Measurements from ENCODE around the gene SLC8A1. TPM values are rescaled to one million over a fixed set of nuclear protein-coding genes. Genes with fewer than 3 reads are reported as not detected.

SLC8A1 gene
- total RNA-seq, 1 donor from 2014 or later, result 30.6 TPM

DNA sequence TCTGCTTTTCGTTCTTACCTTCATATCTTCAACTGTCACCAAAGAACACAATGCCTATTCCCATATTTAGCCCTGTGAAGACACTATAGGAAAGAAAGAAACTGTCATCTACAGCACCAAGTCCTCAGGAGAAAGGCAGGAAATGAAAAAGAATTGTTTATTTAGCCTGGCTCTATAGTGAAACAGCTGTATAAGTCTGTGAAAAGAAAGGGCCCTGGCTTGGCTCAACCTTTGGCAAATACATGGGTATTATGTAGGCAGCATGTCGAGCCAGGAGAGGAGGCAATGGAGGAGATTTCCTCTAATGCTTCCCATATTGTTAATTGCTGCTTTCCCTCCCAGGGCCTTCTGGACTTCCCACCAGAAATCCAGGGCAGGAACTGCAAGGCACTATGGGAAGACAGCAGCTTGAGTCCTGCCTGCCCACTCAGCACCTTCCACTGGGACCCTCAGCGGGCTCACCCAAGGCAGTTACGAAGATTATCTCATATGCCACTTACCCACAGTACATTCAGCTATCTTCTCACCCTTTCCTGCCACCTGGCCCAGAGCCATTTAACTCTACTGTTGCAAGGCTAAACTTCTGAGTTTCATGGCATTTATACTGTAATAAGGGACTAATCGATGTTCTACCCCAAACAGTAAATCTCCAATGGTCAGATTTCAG is 30.1 kb downstream of the SLC8A1 start:
- DNase-seq, result peak; percentile 33

DNA sequence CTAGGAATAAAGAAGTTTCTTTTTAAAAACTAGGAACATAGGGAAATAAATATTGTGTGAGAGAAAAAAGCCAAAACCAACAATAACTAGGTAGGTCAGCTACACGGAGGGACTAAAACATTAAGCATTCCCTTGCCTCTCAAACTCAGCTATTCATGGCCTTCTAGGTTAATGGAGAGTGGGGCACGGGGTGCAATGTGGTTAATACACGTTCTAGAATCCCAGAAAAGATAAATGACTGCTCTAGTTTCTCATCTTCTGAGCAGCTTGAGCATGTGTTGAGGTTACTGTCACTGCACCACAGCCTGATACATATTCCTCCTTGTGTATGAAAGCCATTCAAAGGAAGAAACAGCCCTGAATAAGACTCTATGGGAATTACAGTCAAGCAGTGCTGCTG is 31.4 kb downstream of the SLC8A1 start:
- DNase-seq, result no peak

DNA sequence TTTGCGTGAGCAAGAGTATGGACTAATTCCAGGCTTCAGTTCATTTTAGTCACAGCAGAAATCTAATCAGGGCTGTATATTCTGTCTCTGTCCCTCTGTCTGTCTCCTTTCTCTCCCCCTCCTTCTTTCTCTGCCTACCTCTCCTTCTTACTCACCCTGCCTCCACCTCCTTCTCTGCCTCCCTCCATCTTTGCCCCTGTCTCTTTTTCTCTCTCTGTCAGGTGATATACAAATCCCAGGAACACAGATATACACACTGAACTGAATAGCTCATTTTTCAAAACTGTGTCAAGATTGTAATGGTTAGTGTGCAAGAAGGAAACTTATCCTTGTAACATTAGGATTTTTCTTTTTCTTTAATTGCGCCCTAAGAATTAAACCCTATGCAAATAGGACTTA is 32.5 kb downstream of the SLC8A1 start:
- no peak for DNase-seq

DNA sequence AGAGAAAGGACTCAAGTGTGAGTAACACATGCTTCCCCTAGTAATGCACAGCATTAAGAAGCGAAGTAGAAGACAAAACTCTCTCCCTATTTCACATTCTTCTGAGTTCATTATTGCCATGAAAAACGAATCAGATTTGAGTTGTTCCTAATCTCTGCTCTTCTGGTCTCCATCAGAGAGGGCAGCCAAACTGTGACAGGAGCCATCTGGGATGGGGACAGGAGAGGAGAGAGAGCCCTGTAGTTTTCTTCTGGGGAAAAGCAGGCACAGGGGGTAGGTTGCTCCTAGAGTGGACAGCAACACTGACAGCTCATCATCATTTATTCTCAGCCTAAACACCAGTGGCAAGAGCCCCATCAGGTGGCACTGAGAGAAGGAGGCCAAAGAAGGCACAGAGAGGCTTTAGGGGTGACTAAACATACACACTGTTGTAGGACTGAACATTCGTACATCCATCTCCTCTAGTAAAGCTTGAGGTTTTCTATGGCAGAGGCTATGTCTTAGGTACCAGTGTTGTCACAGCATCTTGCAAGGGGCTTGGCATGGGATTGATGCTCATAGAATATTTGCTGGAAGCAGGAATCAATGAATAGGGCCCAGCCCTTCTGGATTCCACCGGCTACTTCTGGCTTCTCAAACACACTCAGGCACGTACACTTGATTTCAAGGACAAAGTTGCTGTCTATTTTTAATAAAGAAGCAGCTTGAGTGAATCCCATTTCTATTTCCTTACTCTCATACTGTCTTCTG is 33.1 kb downstream of the SLC8A1 start:
- no peak for DNase-seq

- no peak for DNase-seq
These were observed 35.4 kb downstream of the SLC8A1 start for GRCh38 chr2:40416486-40416885.

DNA sequence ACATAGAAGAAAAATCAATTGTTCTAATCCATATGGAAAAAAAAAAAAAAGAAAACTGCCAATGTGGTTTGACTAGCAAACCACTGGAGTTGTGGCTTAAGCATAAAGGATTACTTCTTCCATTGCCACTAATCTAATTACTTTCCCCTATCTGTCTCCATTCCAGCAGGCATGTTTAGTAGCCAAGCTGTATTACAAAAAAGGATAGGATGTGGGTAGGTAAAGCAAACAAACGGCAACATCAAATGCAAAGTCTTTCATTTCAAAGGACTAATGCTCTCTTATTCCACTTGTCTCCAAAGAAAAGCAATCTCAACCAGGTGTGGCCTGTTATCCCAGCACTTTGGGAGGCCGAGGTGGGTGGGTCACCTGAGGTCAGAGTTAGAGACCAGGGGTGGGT is 36.5 kb downstream of the SLC8A1 start:
- no peak for DNase-seq

DNA sequence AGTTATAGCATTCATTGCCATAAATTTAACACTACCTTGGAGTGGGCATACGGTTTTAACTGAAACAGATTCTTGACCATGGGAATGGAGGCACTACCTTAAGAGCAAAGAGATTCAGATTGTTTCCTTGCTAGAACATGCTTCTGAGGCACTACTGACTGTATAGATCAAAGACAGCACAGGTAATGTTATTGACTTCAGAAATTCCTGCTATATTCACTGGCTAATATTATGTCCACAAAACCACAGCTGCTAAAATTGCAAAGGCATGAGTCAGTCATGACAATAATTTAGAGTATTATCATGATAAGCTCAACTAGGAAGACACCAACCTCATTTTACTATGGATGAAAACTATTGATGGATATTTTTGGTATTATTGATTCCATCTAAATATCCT is 39.4 kb downstream of the SLC8A1 start:
- no peak for DNase-seq

DNA sequence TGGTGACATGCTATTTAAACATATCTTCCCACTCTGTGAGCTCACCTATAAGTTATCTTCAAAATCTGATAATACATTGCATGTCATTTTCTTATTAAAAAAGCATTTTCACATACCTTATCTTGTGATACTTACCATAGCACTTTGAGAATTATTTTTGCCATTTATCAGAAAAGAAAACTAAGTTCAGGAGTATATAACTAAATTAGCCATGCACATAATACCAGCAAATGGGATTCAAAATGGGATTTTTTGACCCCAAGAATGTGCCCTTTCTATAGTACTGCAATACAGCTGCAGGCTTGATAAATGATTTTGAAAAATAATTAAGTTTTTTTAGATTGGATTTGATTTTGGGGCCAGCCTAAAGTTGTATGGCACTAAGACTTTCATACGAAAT is 41.2 kb downstream of the SLC8A1 start:
- DNase-seq, result no peak

DNA sequence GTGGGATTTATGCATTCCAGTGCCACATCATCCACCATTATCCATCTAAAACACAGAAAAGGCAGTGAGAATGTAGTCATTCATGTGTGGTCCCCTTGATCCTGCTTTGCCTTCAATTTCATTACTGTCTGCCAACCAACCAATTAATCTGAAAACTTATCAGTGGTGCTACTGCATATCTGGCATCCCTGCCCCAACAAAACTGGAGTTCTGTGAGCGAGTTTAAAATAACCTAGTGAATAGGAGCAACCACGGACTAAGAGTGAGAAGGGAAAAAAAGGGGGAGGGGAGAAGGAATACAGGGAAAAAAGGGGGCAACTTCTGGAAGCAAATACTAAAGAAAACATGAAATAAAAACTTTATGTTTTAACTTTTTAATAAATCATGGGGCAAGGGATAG is 42.2 kb downstream of the SLC8A1 start:
- DNase-seq, result no peak

GRCh38 chr2:40406485-40407289 is 45.2 kb downstream of the SLC8A1 start:
- DNase-seq, result no peak

- DNase-seq, result no peak
These were observed 46.4 kb downstream of the SLC8A1 start for GRCh38 chr2:40405465-40405864.

GRCh38 chr2:40404517-40404916 is 47.4 kb downstream of the SLC8A1 start:
- DNase-seq, result no peak

GRCh38 chr2:40403233-40403836 is 48.6 kb downstream of the SLC8A1 start:
- no peak for DNase-seq

DNA sequence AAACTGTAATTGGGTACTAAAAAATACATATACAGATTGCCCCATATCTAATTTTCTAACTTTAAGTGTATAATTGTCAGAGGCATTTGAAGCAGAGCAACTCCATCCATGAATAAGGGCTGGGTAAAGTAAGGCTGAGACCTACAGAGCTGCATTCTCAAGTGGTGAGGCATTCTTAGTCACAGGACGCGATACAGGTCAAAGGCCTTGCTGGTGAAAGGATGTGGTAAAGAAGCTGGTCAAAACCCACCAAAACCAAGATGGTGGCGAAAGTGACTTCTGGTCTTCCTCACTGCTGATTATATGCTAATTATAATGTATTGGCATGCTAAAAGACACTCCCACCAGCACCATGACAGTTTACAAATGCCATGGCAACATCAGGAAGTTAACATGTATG is 50.0 kb downstream of the SLC8A1 start:
- DNase-seq, result no peak

DNA sequence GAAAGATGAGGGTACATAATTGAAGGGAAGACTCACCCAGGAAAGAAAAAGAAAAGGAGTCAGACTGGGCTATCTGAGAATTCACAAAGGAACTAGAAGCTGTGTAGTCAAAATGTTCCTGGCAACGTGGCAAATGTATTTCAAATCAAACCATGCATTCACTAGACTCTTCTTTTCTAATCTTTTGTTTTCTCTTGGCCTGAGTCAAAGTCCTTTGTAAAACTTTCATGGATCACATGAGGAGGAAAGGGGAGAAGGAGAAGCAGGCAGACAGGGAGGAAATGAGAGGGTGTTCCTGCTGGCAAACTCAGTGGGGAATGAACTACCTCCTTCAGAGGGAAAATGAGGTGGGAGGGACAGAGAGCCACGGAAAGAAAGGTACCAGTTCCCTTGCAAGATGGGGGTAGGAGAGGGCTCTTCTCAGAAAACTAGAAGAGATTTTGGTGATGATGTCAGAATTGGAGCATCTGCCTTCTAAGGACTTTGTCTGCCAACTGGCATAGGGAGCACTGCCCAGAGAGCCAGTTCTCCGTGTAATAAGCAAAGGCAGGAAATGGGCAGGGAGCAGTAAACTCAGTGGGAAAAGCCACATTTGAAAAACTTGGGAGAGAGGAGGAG is 51.4 kb downstream of the SLC8A1 start:
- DNase-seq, result no peak

GRCh38 chr2:40397765-40398164 is 54.1 kb downstream of the SLC8A1 start:
- no peak for DNase-seq

DNA sequence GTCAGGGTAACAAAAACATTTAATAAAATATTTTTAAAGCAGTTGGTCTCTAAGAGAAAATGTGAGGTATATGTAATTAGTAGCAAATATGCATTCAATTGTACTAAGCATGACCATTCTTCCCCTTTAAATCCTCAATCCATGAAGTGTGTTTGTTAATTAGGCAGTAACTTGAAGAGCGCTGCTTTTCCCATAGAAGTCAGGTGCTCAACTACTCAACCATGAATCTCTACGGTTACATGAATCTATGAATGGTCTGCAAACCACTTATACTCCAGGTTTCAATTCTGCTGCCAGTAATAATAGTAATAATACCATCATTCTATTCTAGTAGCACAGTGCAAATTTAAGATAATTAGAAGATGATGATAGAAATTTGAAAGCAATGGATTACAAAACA is 55.8 kb downstream of the SLC8A1 start:
- no peak for DNase-seq

DNA sequence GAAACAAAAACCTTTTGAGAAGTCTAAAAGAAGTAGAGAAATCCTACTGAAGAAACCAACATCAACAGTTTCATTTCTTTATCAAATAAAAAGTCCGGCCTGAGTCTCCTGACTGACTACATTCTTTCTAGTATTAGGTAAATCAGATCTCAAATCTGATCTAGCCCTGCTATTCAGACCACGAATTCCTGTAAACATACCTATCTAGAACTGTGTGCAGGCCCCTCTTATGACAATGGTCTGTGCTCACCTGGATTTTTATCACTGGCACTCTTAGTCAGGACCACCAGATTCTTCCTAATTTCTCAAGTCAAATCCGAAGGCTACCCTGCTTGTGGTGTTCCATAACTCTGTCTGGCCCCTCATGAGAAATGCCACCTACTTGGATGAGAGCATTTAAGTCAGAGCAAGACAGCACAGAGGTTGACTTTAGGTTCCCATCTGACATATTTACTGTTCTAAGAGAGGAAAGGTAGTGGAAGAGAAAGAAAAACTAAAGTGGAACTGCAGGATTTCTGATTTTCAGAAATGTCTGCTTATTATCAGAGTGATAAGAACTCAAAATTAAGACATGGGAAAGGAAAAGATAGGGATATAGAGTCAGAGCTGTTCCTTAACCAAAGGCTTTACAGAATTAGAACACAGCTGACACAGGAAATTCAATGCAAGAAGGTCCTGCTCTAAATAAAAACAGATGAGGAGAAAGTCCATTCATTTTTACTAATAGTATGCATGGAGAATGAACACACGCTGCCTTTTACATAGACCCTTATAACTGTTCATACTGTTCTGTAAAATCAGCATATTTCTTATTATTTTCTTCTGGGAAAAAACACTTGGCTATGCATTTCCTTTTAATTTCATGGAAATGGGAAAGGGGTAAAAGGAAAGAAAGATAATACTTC is 56.5 kb downstream of the SLC8A1 start:
- DNase-seq, result no peak

DNA sequence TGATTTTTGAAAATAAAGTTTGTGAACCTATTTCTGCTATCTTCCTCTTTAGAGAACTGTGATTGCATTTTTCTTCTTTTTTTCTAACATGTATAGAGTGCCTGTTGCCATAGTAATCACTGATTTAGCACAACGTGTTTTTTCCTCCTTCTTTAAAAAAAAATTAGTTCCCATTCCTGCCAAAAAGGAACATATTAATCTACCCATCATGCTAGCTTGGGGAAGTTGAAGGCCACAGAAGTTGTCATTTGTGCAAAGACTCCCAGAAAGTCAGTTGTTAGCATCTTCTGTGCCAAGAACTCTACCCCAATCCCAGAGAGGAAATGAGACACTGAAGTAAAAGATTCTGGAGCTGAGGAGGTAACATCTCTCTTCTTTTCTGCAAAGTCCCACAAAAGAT is 57.3 kb downstream of the SLC8A1 start:
- DNase-seq, result peak; percentile 15

- DNase-seq, result no peak
These were observed 57.9 kb downstream of the SLC8A1 start for GRCh38 chr2:40394031-40394430.

DNA sequence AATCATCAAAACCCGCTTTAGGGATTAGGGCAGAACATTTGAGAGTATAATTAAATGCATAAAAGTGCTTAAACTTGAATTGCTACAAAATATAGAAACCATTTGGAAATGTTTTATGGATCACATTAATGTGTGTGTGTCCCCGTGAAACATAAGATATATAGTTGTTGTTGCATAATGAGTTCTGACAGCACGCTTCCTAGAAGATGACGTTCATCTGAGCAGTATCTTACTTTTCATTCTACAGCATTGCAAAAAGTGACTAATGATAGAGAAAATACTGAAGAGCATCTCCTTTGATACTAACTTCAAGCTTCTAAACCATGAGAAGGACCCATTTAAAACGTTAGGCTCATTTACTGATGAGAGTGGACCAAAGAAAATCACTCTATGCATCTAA is 63.7 kb downstream of the SLC8A1 start:
- DNase-seq, result no peak

All from tongue (tissue), 2 donors.